Measurements from ENCODE around the gene NAV2.

NAV2 gene

DNA sequence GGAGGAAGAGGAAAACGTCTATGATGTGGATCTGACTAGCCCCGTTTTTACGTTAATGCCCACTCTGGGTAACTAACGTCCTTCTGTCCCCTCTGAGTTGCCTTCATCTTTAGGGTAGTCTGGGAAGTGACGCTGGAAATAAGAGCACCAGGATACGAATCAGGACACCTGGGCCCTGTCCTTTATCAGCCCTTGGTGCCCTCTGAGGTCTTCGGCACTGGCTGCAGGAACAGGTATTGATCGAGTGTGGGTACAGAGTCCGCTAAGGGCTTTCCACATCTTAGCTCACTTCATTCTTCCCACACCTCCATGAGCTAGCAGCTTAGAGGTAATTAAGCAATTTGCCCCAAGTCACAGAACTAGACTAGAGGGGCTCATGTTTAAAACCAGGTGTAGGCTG is 223.8 kb downstream of the NAV2 start:
- no peak for DNase-seq (ENCODE audit: low read depth)
- no peak overlapping the region for H3K4me3 ChIP-seq (ENCODE audit: low read depth, low read length)
- TF ChIP-seq, protein P1, sequence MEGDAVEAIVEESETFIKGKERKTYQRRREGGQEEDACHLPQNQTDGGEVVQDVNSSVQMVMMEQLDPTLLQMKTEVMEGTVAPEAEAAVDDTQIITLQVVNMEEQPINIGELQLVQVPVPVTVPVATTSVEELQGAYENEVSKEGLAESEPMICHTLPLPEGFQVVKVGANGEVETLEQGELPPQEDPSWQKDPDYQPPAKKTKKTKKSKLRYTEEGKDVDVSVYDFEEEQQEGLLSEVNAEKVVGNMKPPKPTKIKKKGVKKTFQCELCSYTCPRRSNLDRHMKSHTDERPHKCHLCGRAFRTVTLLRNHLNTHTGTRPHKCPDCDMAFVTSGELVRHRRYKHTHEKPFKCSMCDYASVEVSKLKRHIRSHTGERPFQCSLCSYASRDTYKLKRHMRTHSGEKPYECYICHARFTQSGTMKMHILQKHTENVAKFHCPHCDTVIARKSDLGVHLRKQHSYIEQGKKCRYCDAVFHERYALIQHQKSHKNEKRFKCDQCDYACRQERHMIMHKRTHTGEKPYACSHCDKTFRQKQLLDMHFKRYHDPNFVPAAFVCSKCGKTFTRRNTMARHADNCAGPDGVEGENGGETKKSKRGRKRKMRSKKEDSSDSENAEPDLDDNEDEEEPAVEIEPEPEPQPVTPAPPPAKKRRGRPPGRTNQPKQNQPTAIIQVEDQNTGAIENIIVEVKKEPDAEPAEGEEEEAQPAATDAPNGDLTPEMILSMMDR (IDR thresholded peaks at IDR 0.05; ENCODE audit: low read depth, low read length, missing control alignments): no peak

DNA sequence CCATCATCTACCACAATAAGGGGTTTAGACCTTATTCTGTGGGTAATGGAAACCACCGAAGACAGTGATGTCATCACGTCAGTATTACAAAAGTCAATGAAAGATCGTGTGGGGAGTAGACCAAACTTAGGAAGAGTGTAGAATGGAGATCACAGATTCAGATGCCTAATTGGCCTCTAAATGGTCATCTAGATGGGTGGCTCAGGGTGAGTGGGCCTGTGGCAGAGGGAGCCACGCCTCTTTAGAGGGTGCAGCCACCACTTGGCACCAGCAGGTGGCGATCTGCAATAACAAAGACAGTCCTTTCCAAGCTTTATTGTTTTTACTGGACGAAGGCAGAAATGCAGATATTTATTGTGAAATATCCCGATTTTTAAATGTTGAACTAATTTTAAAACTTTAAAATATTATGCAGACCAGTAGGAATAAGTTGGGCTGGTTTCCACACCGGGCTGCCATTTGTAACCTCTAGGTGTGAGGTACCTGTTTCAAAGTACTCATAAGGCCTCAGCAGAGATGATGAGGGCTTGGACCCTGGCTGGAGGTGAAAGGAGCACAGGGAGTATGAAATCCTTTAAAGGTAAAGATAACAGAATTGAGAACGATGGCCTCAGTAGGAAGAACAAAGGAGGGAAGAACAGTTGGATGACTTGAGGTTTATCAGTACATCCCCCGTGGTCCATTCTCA is 225.7 kb downstream of the NAV2 start:
- TF ChIP-seq, protein P1 (IDR thresholded peaks at IDR 0.05; ENCODE audit: low read depth, low read length, missing control alignments): peak; percentile 85
- DNase-seq (ENCODE audit: low read depth): no peak
- H3K4me3 ChIP-seq (ENCODE audit: low read depth, low read length): no peak overlapping the region

DNA sequence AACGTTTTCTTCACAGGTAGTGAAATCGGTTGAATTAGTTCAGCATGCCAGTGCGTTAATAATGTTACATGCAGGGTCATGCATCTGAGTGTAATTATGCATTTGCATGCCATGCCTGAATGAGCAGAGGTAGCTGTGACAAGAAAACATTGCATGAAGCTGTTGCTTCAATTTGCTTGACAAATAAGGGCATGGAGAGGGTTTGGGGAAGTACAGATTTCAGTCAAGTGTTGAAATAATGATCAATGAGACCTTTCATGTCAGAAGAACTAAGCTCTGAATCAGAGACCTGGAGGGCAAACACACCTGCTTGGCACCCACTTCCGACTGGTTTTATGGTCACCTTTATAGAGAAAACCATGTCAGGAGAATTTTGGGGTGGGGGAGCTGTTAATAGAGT is 226.2 kb downstream of the NAV2 start:
- H3K4me3 ChIP-seq (ENCODE audit: low read depth, low read length): no peak overlapping the region
- no peak for DNase-seq (ENCODE audit: low read depth)
- TF ChIP-seq, protein P1 (IDR thresholded peaks at IDR 0.05; ENCODE audit: low read depth, low read length, missing control alignments): no peak

DNA sequence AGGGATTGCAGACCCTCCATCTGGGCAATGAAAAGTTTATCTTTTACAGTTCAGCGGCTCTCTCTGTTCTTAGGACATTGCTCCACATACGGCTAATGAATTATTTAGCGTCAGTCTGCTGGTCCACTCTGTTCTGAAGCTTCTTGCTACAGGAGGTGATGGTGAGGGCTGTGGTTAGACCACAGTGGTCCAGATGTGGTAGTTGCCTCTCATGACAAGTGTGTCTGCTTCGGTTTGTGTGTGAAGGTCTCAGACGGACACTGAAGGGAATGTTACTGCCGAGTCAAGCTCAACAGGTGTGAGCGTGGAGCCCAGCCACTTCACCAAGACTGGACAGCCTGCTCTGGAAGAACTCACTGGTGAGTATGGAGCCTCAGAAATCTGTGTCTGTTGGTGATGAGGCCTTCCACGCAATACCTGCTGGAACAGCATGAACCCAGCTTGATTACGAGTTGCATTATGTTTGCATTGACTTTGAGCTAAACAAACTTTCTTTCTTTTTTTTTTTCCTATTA is 226.8 kb downstream of the NAV2 start:
- TF ChIP-seq, protein P1 (IDR thresholded peaks at IDR 0.05; ENCODE audit: low read depth, low read length, missing control alignments): no peak
- no peak overlapping the region for H3K4me3 ChIP-seq (ENCODE audit: low read depth, low read length)
- DNase-seq (ENCODE audit: low read depth): no peak

DNA sequence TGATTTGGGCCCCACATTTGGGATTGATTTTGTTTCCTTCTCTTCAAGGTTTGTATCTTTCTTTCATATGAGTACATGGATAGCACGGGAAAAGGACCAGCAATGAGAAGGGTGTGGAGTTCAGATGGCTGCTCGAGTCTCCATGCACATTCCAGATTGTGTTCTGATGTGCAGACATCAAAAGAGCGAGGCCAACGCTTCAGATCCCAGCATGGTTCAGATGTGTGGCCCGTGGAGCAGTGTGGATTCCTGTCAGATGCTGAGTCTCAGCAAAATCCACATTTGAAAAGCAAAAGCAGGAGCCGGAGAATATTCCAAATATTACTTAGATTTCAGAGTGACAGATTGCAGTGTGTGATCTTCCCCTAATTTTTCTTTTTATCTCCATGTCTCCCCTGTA is 228.2 kb downstream of the NAV2 start:
- DNase-seq (ENCODE audit: low read depth): no peak
- no peak overlapping the region for H3K4me3 ChIP-seq (ENCODE audit: low read depth, low read length)
- TF ChIP-seq, protein P1 (IDR thresholded peaks at IDR 0.05; ENCODE audit: low read depth, low read length, missing control alignments): no peak

DNA sequence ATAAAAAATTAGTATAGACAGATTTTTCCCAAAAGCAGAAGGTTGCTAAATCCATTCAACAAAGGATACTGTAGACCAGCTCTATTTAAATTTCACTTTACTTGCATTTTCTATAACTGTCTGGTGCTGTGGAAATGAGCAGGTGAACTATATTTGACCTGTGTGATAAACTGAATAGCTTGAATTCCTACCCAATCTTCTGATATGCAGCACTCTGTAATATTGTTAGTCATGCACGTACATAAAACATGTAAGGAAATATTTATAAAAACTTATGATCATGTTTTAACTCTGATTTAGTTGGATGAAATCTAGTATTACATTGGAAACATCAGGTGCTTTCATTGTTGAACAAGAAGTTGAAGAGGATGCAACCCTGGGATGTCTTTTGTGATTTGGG is 234.0 kb downstream of the NAV2 start:
- no peak for DNase-seq (ENCODE audit: low read depth)
- H3K4me3 ChIP-seq (ENCODE audit: low read depth, low read length): no peak overlapping the region
- TF ChIP-seq, protein P1 (IDR thresholded peaks at IDR 0.05; ENCODE audit: low read depth, low read length, missing control alignments): no peak

DNA sequence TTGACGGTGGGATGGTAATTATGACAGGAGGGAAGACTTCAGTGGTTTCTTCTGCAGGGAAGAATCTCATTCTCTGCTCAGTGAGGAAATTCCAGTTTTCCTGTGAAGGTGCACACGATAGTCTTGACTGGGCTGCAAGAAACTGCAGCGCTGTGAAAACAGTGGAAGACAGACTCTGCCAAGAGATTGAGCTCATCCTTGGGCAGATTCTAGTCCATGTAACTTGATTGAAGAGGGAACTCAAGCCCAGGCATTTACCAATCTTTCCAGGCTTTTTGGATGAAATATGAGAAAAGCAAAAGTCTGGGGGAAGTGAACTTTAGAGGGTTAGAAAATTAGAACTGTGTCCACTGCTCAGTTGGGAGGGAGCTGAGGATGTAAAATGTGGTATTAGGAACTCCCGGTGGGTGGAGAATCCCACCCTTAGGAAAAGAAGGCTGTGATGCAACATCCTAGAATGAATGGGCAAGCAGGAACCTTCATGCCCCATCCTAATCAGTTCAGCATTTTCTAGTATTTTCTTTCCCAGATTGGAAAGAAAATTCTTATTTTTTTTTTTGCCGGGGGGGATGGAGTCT is 235.0 kb downstream of the NAV2 start:
- DNase-seq (ENCODE audit: low read depth): no peak
- TF ChIP-seq, protein P1 (IDR thresholded peaks at IDR 0.05; ENCODE audit: low read depth, low read length, missing control alignments): no peak

More for the DNA sequence above, 235.0 kb downstream of the NAV2 start:
- H3K4me3 ChIP-seq (ENCODE audit: low read depth, low read length): no peak overlapping the region
